Activated CD8-positive, alpha-beta memory T cell treated with anti-CD3 and anti-CD28 coated beads, Interleukin-2, amount 10 ng/mL, durations not matched to agents 7 days and 5 days (primary cell): Measurements from ENCODE around the gene MYT1. TPM values are rescaled to one million over a fixed set of nuclear protein-coding genes. Genes with fewer than 3 reads are reported as not detected.

Experiments used
- ATAC-seq: fragments of 150-1000 bp; cut with Tn5 transposase; one replicate; pipeline ENCODE4 v1.10.0; 2021; ENCODE audit warnings: moderate library complexity
- CTCF ChIA-PET: fragments of 350-600 bp; sonication (Branson Sonifier 250); formaldehyde crosslinking; loops from one replicate; lab custom pipeline; 2021; ENCODE audit warnings: antibody characterized with exemption; lab: Charles Lee
- DNase-seq: peaks from one replicate; pipeline ENCODE4 v3.0.0-alpha.2; 2020
- H3K27ac Mint-ChIP-seq: one replicate; pipeline ENCODE4 v1.8.0; 2021; ENCODE audit warnings: mild to moderate bottlenecking, mixed read lengths
- H3K27me3 Mint-ChIP-seq: one replicate; pipeline ENCODE4 v1.8.0; 2021; ENCODE audit warnings: mixed read lengths
- H3K36me3 Mint-ChIP-seq: one replicate; pipeline ENCODE4 v1.8.0; 2021; ENCODE audit warnings: mild to moderate bottlenecking, mixed read lengths
- H3K4me1 Mint-ChIP-seq: one replicate; pipeline ENCODE4 v1.8.0; 2021; ENCODE audit warnings: mixed read lengths
- H3K4me3 Mint-ChIP-seq: one replicate; pipeline ENCODE4 v1.8.0; 2021; ENCODE audit warnings: mild to moderate bottlenecking, moderate library complexity, mixed read lengths
- H3K9me3 Mint-ChIP-seq: one replicate; pipeline ENCODE4 v1.8.0; 2022; ENCODE audit warnings: low read depth, mixed read lengths
- total RNA-seq, 2 experiments: library from RNA; stranded (reverse); gene quantifications; one replicate each; pipeline ENCODE4 v1.2.3, GENCODE V29; 2021

Gene MYT1
- total RNA-seq, 2 experiments from 2014 or later: not detected

- H3K4me1 Mint-ChIP-seq: no peaks in the 10 kb centered on the region
- no peak for DNase-seq
- ATAC-seq: no peak
- H3K27me3 Mint-ChIP-seq: peaks cover 16% of the 10 kb centered on the region
- no peak overlapping the region for H3K27ac Mint-ChIP-seq
- H3K4me3 Mint-ChIP-seq: no peak overlapping the region
- CTCF ChIA-PET: interaction anchor here (1.9 kb wide), 1 partner anchor 80 kb away, joined by 5 read pairs; no protein-coding TSS in a partner anchor
- no peaks in the 10 kb centered on the region for H3K36me3 Mint-ChIP-seq
- no peaks in the 10 kb centered on the region for H3K9me3 Mint-ChIP-seq
These were observed 41.4 kb downstream of the MYT1 start for GRCh38 chr20:64205611-64206026.

- Mint-ChIP-seq H3K36me3 (no peaks in the 10 kb centered on the region), H3K27me3 (peaks cover 6% of the 10 kb centered on the region), H3K9me3 (no peaks in the 10 kb centered on the region), H3K4me1 (no peaks in the 10 kb centered on the region), H3K27ac (no peak overlapping the region), H3K4me3 (no peak overlapping the region)
- no peak for ATAC-seq
- CTCF ChIA-PET: interaction anchor here (1.9 kb wide), 1 partner anchor 79 kb away, joined by 5 read pairs; no protein-coding TSS in a partner anchor
- DNase-seq: no peak
These were observed 42.4 kb downstream of the MYT1 start for GRCh38 chr20:64206614-64207013.

DNA sequence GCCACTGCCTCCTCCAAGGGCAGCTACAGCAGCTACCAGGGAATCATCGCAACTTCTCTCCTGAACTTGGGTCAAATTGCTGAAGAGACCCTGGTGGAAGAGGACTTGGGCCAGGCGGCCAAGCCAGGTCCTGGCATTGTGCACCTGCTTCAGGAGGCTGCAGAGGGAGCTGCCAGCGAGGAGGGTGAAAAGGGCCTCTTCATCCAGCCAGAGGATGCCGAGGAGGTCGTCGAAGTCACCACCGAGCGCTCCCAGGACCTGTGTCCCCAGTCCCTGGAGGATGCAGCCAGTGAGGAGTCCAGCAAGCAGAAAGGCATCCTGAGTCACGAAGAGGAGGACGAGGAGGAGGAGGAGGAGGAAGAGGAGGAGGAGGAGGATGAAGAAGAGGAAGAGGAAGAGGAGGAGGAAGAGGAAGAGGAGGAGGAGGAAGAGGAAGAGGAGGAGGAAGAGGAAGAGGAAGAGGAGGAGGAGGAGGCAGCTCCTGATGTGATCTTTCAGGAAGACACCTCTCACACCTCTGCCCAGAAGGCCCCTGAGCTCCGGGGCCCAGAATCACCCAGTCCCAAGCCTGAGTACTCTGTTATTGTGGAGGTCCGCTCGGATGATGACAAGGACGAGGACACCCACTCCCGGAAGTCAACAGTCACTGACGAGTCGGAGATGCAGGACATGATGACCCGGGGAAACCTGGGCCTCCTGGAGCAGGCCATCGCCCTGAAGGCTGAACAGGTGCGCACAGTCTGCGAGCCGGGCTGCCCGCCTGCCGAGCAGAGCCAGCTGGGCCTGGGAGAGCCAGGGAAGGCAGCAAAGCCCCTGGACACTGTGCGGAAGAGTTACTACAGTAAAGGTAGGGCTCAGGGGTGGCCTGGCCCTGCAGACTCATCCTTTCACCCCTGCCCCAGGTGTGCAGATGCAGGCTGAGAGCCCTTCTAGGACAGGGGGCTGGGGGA lies 43.7 kb downstream of the MYT1 start:
- no peaks in the 10 kb centered on the region for H3K4me1 Mint-ChIP-seq
- H3K27ac Mint-ChIP-seq: no peak overlapping the region
- no peaks in the 10 kb centered on the region for H3K27me3 Mint-ChIP-seq
- DNase-seq (no peak), ATAC-seq (no peak)
- no peaks in the 10 kb centered on the region for H3K9me3 Mint-ChIP-seq
- CTCF ChIA-PET: interaction anchor here (1.9 kb wide), 1 partner anchor 78 kb away, joined by 5 read pairs; no protein-coding TSS in a partner anchor
- no peak overlapping the region for H3K4me3 Mint-ChIP-seq
- H3K36me3 Mint-ChIP-seq: no peaks in the 10 kb centered on the region

- no peaks in the 10 kb centered on the region for H3K4me1 Mint-ChIP-seq
- CTCF ChIA-PET: no interaction called here
- DNase-seq: no peak
- no peak overlapping the region for H3K4me3 Mint-ChIP-seq
- no peak overlapping the region for H3K27ac Mint-ChIP-seq
- no peaks in the 10 kb centered on the region for H3K9me3 Mint-ChIP-seq
- no peaks in the 10 kb centered on the region for H3K27me3 Mint-ChIP-seq
- no peaks in the 10 kb centered on the region for H3K36me3 Mint-ChIP-seq
- no peak for ATAC-seq
These were observed 44.9 kb downstream of the MYT1 start for GRCh38 chr20:64209148-64209547.

DNA sequence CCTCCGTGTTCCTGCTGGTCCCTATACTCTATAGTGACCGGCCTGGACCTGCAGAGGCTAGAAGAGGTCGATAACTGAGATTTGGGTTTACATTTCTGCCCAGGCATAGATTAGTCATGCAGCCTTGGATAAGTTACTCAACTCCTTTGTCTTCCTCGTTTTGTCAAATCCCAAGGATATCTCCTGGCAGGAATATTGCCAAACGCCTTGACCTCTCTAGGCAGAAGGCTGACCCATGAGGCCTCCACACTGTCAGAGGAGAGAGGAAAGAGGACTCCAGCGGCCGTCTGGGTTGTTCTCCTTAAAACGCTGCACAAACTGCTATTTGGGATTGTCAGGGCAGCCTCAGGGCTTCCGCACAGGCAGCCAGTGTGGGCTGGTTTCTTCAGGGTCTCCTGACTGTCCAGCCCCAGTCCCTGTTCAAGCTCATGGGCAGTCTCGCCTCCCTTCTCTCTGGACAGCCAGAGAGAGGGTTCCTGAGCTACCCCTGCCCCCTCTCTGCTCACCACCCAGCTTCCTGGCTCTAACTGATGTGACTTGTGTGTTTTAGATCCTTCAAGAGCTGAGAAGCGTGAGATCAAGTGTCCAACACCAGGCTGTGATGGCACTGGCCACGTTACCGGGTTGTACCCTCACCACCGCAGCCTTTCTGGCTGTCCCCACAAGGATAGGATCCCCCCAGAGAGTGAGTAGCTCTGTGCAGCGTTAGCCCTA lies 46.6 kb downstream of the MYT1 start:
- Mint-ChIP-seq H3K36me3 (no peaks in the 10 kb centered on the region), H3K27ac (no peak overlapping the region), H3K27me3 (no peaks in the 10 kb centered on the region), H3K4me3 (no peak overlapping the region), H3K9me3 (no peaks in the 10 kb centered on the region), H3K4me1 (no peaks in the 10 kb centered on the region)
- ATAC-seq: no peak
- DNase-seq: no peak
- CTCF ChIA-PET: no interaction called here

DNA sequence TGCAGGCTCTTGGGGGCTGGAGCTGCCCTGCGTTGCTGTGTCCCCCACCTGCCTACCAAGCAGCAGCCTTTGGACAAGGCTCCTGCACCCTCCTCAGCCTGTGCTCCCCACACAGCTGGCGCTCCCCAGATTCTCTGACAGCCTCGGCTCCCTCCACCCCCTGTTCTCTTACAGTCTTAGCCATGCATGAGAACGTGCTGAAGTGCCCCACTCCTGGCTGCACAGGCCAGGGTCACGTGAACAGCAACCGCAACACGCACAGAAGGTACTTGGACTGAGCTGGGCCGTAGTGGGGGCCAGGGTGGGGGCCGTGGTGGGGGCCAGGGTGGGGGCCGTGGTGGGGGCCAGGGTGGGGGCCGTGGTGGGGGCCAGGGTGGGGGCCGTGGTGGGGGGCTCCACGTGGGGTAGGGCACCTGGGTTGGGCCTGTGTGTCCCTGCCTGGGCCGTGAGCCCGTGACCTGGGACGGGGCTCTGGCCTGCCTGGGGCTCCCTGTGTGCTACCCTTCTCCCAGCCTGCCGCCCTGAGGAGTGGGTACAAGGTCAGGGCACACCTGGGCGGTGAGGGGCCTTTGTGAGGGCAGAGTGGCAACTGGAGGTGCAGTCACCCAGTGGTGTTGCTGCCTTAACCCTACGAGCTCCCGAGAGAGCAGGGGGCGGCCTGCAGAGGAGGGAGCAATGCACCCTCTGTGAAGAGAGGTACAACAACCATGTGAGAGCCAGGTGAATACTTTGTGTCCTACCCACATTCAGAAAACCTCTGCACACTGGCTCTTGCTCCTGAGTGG lies 47.8 kb downstream of the MYT1 start:
- H3K9me3 Mint-ChIP-seq: no peaks in the 10 kb centered on the region
- DNase-seq (no peak), ATAC-seq (no peak)
- no peaks in the 10 kb centered on the region for H3K4me1 Mint-ChIP-seq
- H3K27ac Mint-ChIP-seq: no peak overlapping the region
- H3K4me3 Mint-ChIP-seq: no peak overlapping the region
- no peaks in the 10 kb centered on the region for H3K36me3 Mint-ChIP-seq
- H3K27me3 Mint-ChIP-seq: no peaks in the 10 kb centered on the region
- CTCF ChIA-PET: no interaction called here

- Mint-ChIP-seq H3K36me3 (no peaks in the 10 kb centered on the region), H3K4me3 (no peak overlapping the region), H3K27ac (no peak overlapping the region), H3K9me3 (no peaks in the 10 kb centered on the region), H3K4me1 (no peaks in the 10 kb centered on the region), H3K27me3 (no peaks in the 10 kb centered on the region)
- DNase-seq (no peak), ATAC-seq (no peak)
- CTCF ChIA-PET: no interaction called here
These were observed 48.5 kb downstream of the MYT1 start for GRCh38 chr20:64212755-64213154.

DNA sequence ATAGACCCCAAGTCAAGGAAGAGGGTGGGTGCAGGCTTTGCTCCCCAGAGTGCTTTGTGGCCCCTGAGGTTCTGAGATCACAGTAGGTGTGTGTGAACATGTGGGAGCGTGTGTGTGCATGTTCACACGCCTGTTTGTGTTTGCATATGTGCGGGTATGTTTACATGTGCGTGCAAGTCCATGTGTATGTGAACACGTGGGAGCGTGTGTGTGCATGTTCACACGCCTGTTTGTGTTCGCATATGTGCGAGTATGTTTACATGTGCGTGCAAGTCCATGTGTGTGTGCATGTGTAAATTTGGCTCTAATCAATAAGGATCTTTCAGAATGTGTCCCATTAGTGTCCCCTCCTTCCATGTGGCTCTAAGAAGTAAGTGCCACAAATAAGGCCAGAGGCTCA lies 49.9 kb downstream of the MYT1 start:
- ATAC-seq (no peak), DNase-seq (no peak)
- Mint-ChIP-seq H3K4me1 (no peaks in the 10 kb centered on the region), H3K4me3 (no peak overlapping the region), H3K9me3 (no peaks in the 10 kb centered on the region), H3K27ac (no peak overlapping the region), H3K36me3 (no peaks in the 10 kb centered on the region), H3K27me3 (no peaks in the 10 kb centered on the region)
- CTCF ChIA-PET: no interaction called here

- ATAC-seq (no peak), DNase-seq (no peak)
- Mint-ChIP-seq H3K36me3 (no peaks in the 10 kb centered on the region), H3K4me1 (no peaks in the 10 kb centered on the region), H3K9me3 (no peaks in the 10 kb centered on the region), H3K4me3 (no peak overlapping the region), H3K27me3 (no peaks in the 10 kb centered on the region), H3K27ac (no peak overlapping the region)
- CTCF ChIA-PET: no interaction called here
These were observed 50.7 kb downstream of the MYT1 start for GRCh38 chr20:64214952-64215351.

- Mint-ChIP-seq H3K27ac (no peak overlapping the region), H3K27me3 (no peaks in the 10 kb centered on the region), H3K36me3 (no peaks in the 10 kb centered on the region), H3K4me3 (no peak overlapping the region), H3K4me1 (no peaks in the 10 kb centered on the region), H3K9me3 (no peaks in the 10 kb centered on the region)
- CTCF ChIA-PET: interaction anchor here (0.6 kb wide), 1 partner anchor 45 kb away, joined by 3 read pairs; no protein-coding TSS in a partner anchor
- DNase-seq (no peak), ATAC-seq (no peak)
These were observed 51.8 kb downstream of the MYT1 start for GRCh38 chr20:64216036-64216435.

GRCh38 chr20:64216910-64217309 lies 52.7 kb downstream of the MYT1 start:
- no peaks in the 10 kb centered on the region for H3K4me1 Mint-ChIP-seq
- no peak overlapping the region for H3K4me3 Mint-ChIP-seq
- ATAC-seq (no peak), DNase-seq (no peak)
- H3K36me3 Mint-ChIP-seq: no peaks in the 10 kb centered on the region
- no peaks in the 10 kb centered on the region for H3K9me3 Mint-ChIP-seq
- CTCF ChIA-PET: no interaction called here
- no peaks in the 10 kb centered on the region for H3K27me3 Mint-ChIP-seq
- H3K27ac Mint-ChIP-seq: no peak overlapping the region

- no peak for DNase-seq
- no peaks in the 10 kb centered on the region for H3K9me3 Mint-ChIP-seq
- ATAC-seq: no peak
- CTCF ChIA-PET: no interaction called here
- H3K36me3 Mint-ChIP-seq: no peaks in the 10 kb centered on the region
- H3K27ac Mint-ChIP-seq: no peak overlapping the region
- no peaks in the 10 kb centered on the region for H3K27me3 Mint-ChIP-seq
- no peaks in the 10 kb centered on the region for H3K4me1 Mint-ChIP-seq
- H3K4me3 Mint-ChIP-seq: no peak overlapping the region
These were observed 53.4 kb downstream of the MYT1 start for GRCh38 chr20:64217539-64218221.

DNA sequence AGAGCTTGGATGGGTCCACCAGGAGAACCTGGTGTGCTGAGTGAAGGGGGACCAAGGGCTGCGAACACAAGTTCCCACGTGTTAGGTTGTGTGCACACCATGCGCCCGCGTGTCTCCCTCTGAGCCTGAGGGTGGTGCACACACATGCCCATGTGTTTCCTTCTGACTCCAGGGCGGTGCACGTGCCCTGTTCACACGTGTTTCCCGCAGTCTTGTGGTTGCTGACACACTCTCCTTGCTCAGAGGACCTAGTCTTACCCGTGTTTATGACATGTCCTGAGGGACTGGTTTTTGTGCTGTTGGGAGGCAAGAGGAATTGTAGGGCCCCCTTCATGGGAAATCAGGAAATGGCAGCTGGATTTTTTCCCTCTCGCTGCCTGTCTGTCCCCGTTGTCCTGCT lies 55.0 kb downstream of the MYT1 start:
- H3K9me3 Mint-ChIP-seq: no peaks in the 10 kb centered on the region
- no peaks in the 10 kb centered on the region for H3K4me1 Mint-ChIP-seq
- H3K27ac Mint-ChIP-seq: no peak overlapping the region
- H3K4me3 Mint-ChIP-seq: no peak overlapping the region
- CTCF ChIA-PET: no interaction called here
- no peak for ATAC-seq
- no peaks in the 10 kb centered on the region for H3K27me3 Mint-ChIP-seq
- DNase-seq: no peak
- no peaks in the 10 kb centered on the region for H3K36me3 Mint-ChIP-seq
